PC-9 (cell line): ENCODE data around the gene SLC24A4.

Experiments used
- CTCF ChIP-seq: fragments of 200-600 bp; sonication (generic); conservative IDR thresholded peaks from 2 replicates; pipeline ENCODE4 v1.6.1; 2017; ENCODE audit warnings: mixed run types, antibody characterized with exemption, mild to moderate bottlenecking, moderate library complexity
- EZH2 ChIP-seq: fragments of 200-600 bp; sonication (generic); IDR thresholded peaks from 2 replicates; pipeline ENCODE4 v1.8.0; 2017; ENCODE audit warnings: antibody characterized with exemption, low read depth

- TF ChIP-seq EZH2 (no peak), CTCF (no peak)
These were observed 125.8 kb downstream of the SLC24A4 start for GRCh38 chr14:92448786-92449185.
